DOHH2 (cell line): ENCODE results near the gene SYT1.

ENCODE experiments used
- H3F3A ChIP-seq: fragments of 200-600 bp; sonication (generic), shearing (Covaris generic); 2 replicates; pipeline ENCODE4 v1.6.0; 2016; ENCODE audit warnings: antibody characterized with exemption, mild to moderate bottlenecking; ENCODE audit not compliant: control insufficient read depth, insufficient read depth
- H3K27ac ChIP-seq: fragments of 200-600 bp; sonication (generic); 2 replicates; pipeline ENCODE4 v1.5.1; 2014; ENCODE audit warnings: low read depth, mild to moderate bottlenecking, low read length, moderate library complexity
- H3K27me3 ChIP-seq: fragments of 200-600 bp; sonication (generic); 2 replicates; pipeline ENCODE4 v1.6.1; 2014; ENCODE audit warnings: mild to moderate bottlenecking, low read length, mixed read lengths; ENCODE audit not compliant: control insufficient read depth
- H3K36me3 ChIP-seq: fragments of 200-600 bp; sonication (generic); 2 replicates; pipeline ENCODE4 v1.6.1; 2014; ENCODE audit warnings: mild to moderate bottlenecking, low read length, moderate library complexity, mixed read lengths; ENCODE audit not compliant: control insufficient read depth
- H3K4me1 ChIP-seq: fragments of 200-600 bp; sonication (generic); 2 replicates; pipeline ENCODE4 v1.6.1; 2014; ENCODE audit warnings: mild to moderate bottlenecking, low read length, mixed read lengths; ENCODE audit not compliant: control insufficient read depth
- H3K4me2 ChIP-seq: fragments of 200-600 bp; sonication (generic); 2 replicates; pipeline ENCODE4 v1.6.0; 2014; ENCODE audit warnings: mild to moderate bottlenecking, low read length, moderate library complexity
- H3K4me3 ChIP-seq: fragments of 200-600 bp; sonication (generic); 2 replicates; pipeline ENCODE4 v1.5.1; 2014; ENCODE audit warnings: mild to moderate bottlenecking, low read length, mixed read lengths
- H3K79me2 ChIP-seq: fragments of 200-600 bp; sonication (generic); 2 replicates; pipeline ENCODE4 v1.6.1; 2014; ENCODE audit warnings: mild to moderate bottlenecking, low read length, mixed read lengths; ENCODE audit not compliant: control insufficient read depth
- H3K9me2 ChIP-seq: fragments of 200-600 bp; sonication (generic); replicated peaks from 2 replicates; pipeline ENCODE4 v1.6.1; 2014; ENCODE audit warnings: mild to moderate bottlenecking, low read length, mixed read lengths; ENCODE audit not compliant: control insufficient read depth
- H3K9me3 ChIP-seq: fragments of 200-600 bp; sonication (generic); 2 replicates; pipeline ENCODE4 v1.6.1; 2014; ENCODE audit warnings: antibody characterized with exemption, low read length, mixed read lengths; ENCODE audit not compliant: control insufficient read depth, insufficient read depth
- H4K20me1 ChIP-seq: fragments of 200-600 bp; sonication (generic); 2 replicates; pipeline ENCODE4 v1.6.0; 2014; ENCODE audit warnings: low read depth, mild to moderate bottlenecking, antibody characterized with exemption, low read length, moderate library complexity; ENCODE audit not compliant: control insufficient read depth, insufficient read depth
- CTCF ChIP-seq: fragments of 200-600 bp; sonication (generic); IDR thresholded peaks from one replicate; pipeline ENCODE4 v1.5.1; 2014; ENCODE audit warnings: antibody characterized with exemption, mild to moderate bottlenecking, low read depth, low read length; ENCODE audit not compliant: poor library complexity, severe bottlenecking
- EZH2phosphoT487 ChIP-seq: fragments of 200-600 bp; sonication (generic); IDR thresholded peaks from 2 replicates; pipeline ENCODE4 v1.6.1; 2017; ENCODE audit warnings: borderline replicate concordance, mild to moderate bottlenecking, antibody characterized with exemption, low read length, moderate library complexity, mixed read lengths

Gene SYT1

GRCh38 chr12:79327465-79327864, 462.9 kb downstream of the SYT1 start:
- H3K9me3 ChIP-seq: no peaks in the 10 kb centered on the region
- H3F3A ChIP-seq: no peaks in the 10 kb centered on the region
- TF ChIP-seq CTCF: no peak
- no peak for TF ChIP-seq EZH2phosphoT487
- H4K20me1 ChIP-seq: no peaks in the 10 kb centered on the region
- no peaks in the 10 kb centered on the region for H3K9me2 ChIP-seq
- no peaks in the 10 kb centered on the region for H3K4me1 ChIP-seq
- no peak overlapping the region for H3K4me3 ChIP-seq
- no peaks in the 10 kb centered on the region for H3K27me3 ChIP-seq
- H3K79me2 ChIP-seq: no peaks in the 10 kb centered on the region
- no peak overlapping the region for H3K27ac ChIP-seq
- no peaks in the 10 kb centered on the region for H3K36me3 ChIP-seq
- H3K4me2 ChIP-seq: no peak overlapping the region

- Histone ChIP-seq H3K4me2 (no peak overlapping the region), H3K4me1 (no peaks in the 10 kb centered on the region), H3K9me3 (no peaks in the 10 kb centered on the region), H3F3A (no peaks in the 10 kb centered on the region), H3K4me3 (no peak overlapping the region), H3K79me2 (no peaks in the 10 kb centered on the region), H3K9me2 (no peaks in the 10 kb centered on the region), H3K36me3 (no peaks in the 10 kb centered on the region), H3K27ac (no peak overlapping the region), H3K27me3 (no peaks in the 10 kb centered on the region), H4K20me1 (no peaks in the 10 kb centered on the region)
- TF ChIP-seq CTCF: no peak
- TF ChIP-seq EZH2phosphoT487: no peak
Observed at GRCh38 chr12:79329933-79330332, 465.4 kb downstream of the SYT1 start.

- H3K27ac ChIP-seq: no peak overlapping the region
- H3F3A ChIP-seq: no peaks in the 10 kb centered on the region
- TF ChIP-seq EZH2phosphoT487: no peak
- no peak for TF ChIP-seq CTCF
- H3K79me2 ChIP-seq: no peaks in the 10 kb centered on the region
- no peaks in the 10 kb centered on the region for H3K9me3 ChIP-seq
- H3K9me2 ChIP-seq: no peaks in the 10 kb centered on the region
- 0 out of 2 replicates have a peak, but pooled peaks cover 4% of the 10 kb centered on the region for H3K27me3 ChIP-seq
- no peaks in the 10 kb centered on the region for H3K36me3 ChIP-seq
- H4K20me1 ChIP-seq: no peaks in the 10 kb centered on the region
- H3K4me2 ChIP-seq: no peak overlapping the region
- H3K4me3 ChIP-seq: no peak overlapping the region
- H3K4me1 ChIP-seq: no peaks in the 10 kb centered on the region
Observed at GRCh38 chr12:79331870-79332269, 467.3 kb downstream of the SYT1 start.

GRCh38 chr12:79333144-79333543, 468.6 kb downstream of the SYT1 start:
- Histone ChIP-seq H3K36me3 (no peaks in the 10 kb centered on the region), H3F3A (no peaks in the 10 kb centered on the region), H3K27ac (no peak overlapping the region), H3K79me2 (no peaks in the 10 kb centered on the region), H4K20me1 (no peaks in the 10 kb centered on the region), H3K4me3 (no peak overlapping the region), H3K9me3 (no peaks in the 10 kb centered on the region), H3K9me2 (no peaks in the 10 kb centered on the region), H3K4me2 (no peak overlapping the region), H3K4me1 (no peaks in the 10 kb centered on the region), H3K27me3 (0 out of 2 replicates have a peak, but pooled peaks cover 7% of the 10 kb centered on the region)
- TF ChIP-seq EZH2phosphoT487 (no peak), CTCF (no peak)
